Fibroblast of lung (primary cell): ENCODE results near the gene UNC45A. TPM values are rescaled to one million over a fixed set of nuclear protein-coding genes. Genes with fewer than 3 reads are reported as not detected.

Source experiments
- DNase-seq, 2 donors: peaks; one replicate each; pipeline versions ENCODE4 v3.0.0 to v3.0.0-alpha.2; 2010; ENCODE audit warnings: low read depth in 2 of 2
- H2AFZ ChIP-seq: 2 replicates; pipeline ENCODE4 v1.5.1; 2012; ENCODE audit warnings: low read length, control low read depth, inconsistent platforms
- H3K27ac ChIP-seq: 2 replicates; pipeline ENCODE4 v1.5.1; 2011; ENCODE audit warnings: low read length, control low read depth; ENCODE audit not compliant: insufficient read depth
- H3K27me3 ChIP-seq: 2 replicates; pipeline ENCODE4 v1.5.1; 2011; ENCODE audit warnings: mild to moderate bottlenecking, low read length; ENCODE audit not compliant: control insufficient read depth, insufficient read depth
- H3K36me3 ChIP-seq: 2 replicates; pipeline ENCODE4 v1.5.1; 2011; ENCODE audit warnings: low read length; ENCODE audit not compliant: control insufficient read depth, insufficient read depth
- H3K4me1 ChIP-seq: 2 replicates; pipeline ENCODE4 v1.5.1; 2011; ENCODE audit warnings: low read length; ENCODE audit not compliant: control insufficient read depth, insufficient read depth; ENCODE audit errors: extremely low read depth
- H3K4me2 ChIP-seq: 2 replicates; pipeline ENCODE4 v1.5.1; 2011; ENCODE audit warnings: low read length, control low read depth; ENCODE audit not compliant: insufficient read depth; ENCODE audit errors: extremely low read depth
- H3K4me3 ChIP-seq, 4 experiments: fragments of 200-600 bp in 1 of 4; sonication (generic) in 1 of 4; replicated peaks in 1 of 4; 2 replicates each; pipeline ENCODE4 v1.5.1; 2011 to 2016; ENCODE audit warnings: low read length in 4 of 4, low read depth in 3 of 4, mild to moderate bottlenecking in 3 of 4, control low read depth in 2 of 4, inconsistent platforms in 1 of 4, mixed read lengths in 1 of 4; ENCODE audit not compliant: insufficient read depth in 1 of 4; ENCODE audit errors: control extremely low read depth in 1 of 4
- H3K79me2 ChIP-seq: 2 replicates; pipeline ENCODE4 v1.5.1; 2012; ENCODE audit warnings: mild to moderate bottlenecking, low read length, inconsistent platforms; ENCODE audit not compliant: control insufficient read depth, insufficient read depth
- H3K9ac ChIP-seq: 2 replicates; pipeline ENCODE4 v1.5.1; 2011; ENCODE audit warnings: mild to moderate bottlenecking, low read length, control low read depth; ENCODE audit not compliant: insufficient read depth
- H3K9me3 ChIP-seq: 2 replicates; pipeline ENCODE4 v1.5.1; 2012; ENCODE audit warnings: low read depth, low read length; ENCODE audit not compliant: control insufficient read depth, insufficient read depth
- H4K20me1 ChIP-seq: 2 replicates; pipeline ENCODE4 v1.5.1; 2011; ENCODE audit warnings: low read length; ENCODE audit not compliant: control insufficient read depth, insufficient read depth; ENCODE audit errors: extremely low read depth
- CTCF ChIP-seq, 2 donors: IDR thresholded peaks in 1 of 2; conservative IDR thresholded peaks in 1 of 2; 1 replicate in 1 of 2; 2 replicates in 1 of 2; pipeline ENCODE4 v1.5.1; 2011 to 2012; ENCODE audit warnings: low read length in 2 of 2, control low read depth in 1 of 2, inconsistent platforms in 1 of 2, low read depth in 1 of 2, mild to moderate bottlenecking in 1 of 2
- EZH2 ChIP-seq: IDR thresholded peaks from 2 replicates; pipeline ENCODE4 v1.5.1; 2012; ENCODE audit warnings: low read length, control low read depth, mild to moderate bottlenecking; ENCODE audit errors: missing control alignments
- polyA plus RNA-seq, 2 donors: library from polyadenylated mRNA; depleted of rRNA in 1 of 2; stranded (reverse) in 1 of 2; unstranded in 1 of 2; fragments of >200 nt; gene quantifications; 2 replicates each; pipeline ENCODE4 v1.2.1, GENCODE V29; 2011 to 2012; ENCODE audit warnings: missing spikeins in 1 of 2
- total RNA-seq: library from RNA; depleted of rRNA; stranded (reverse); fragments of >200 nt; gene quantifications from 2 replicates; pipeline ENCODE4 v1.2.1, GENCODE V29; 2014

The UNC45A gene
- total and polyA plus RNA-seq, 2 donors (not counting 1 experiment from before 2014, with no cell fraction given) = 41.7 to 104 TPM

- Histone ChIP-seq H4K20me1 (no peaks in the 10 kb centered on the region), H3K4me1 (peaks cover 6% of the 10 kb centered on the region), H3K36me3 (peaks cover 20% of the 10 kb centered on the region), H3K27me3 (no peaks in the 10 kb centered on the region), H3K27ac (peak overlapping the region; percentile 9), H3K9ac (peak overlapping the region; percentile 68), H3K79me2 (peaks cover 3% of the 10 kb centered on the region), H3K4me2 (peak overlapping the region; percentile 88), H3K4me3 (peak overlapping the region; percentile 50 to 68 (median 56)), H3K9me3 (no peaks in the 10 kb centered on the region), H2AFZ (peak overlapping the region; percentile 62)
- peak; percentile 69 to 71 for DNase-seq
- TF ChIP-seq EZH2 (no peak), CTCF (conservative IDR thresholded peaks at IDR 0.05 in 1 of 2, IDR thresholded peaks at IDR 0.05 in 1 of 2; ENCODE audit: low read depth in 1 of 2, low read length in 2 of 2) (peak; percentile 53 to 95)
Measured at GRCh38 chr15:90956274-90957030, 21.4 kb downstream of the UNC45A start.

- no peaks in the 10 kb centered on the region for H3K27me3 ChIP-seq
- TF ChIP-seq EZH2 = no peak
- TF ChIP-seq CTCF (conservative IDR thresholded peaks at IDR 0.05 in 1 of 2, IDR thresholded peaks at IDR 0.05 in 1 of 2; ENCODE audit: low read depth in 1 of 2, low read length in 2 of 2) = no peak
Measured at GRCh38 chr15:90957031-90957790, 22.1 kb downstream of the UNC45A start.

GRCh38 chr15:90957791-90958190, 22.7 kb downstream of the UNC45A start:
- Histone ChIP-seq H3K4me3 (peak overlapping the region; percentile 25 to 68 (median 56)), H3K9me3 (no peaks in the 10 kb centered on the region), H3K79me2 (peaks cover 3% of the 10 kb centered on the region), H3K9ac (no peak overlapping the region), H3K4me2 (peak overlapping the region; percentile 88), H3K27me3 (no peaks in the 10 kb centered on the region), H3K36me3 (peaks cover 22% of the 10 kb centered on the region), H3K4me1 (peaks cover 6% of the 10 kb centered on the region), H3K27ac (peak overlapping the region; percentile 29), H2AFZ (peak overlapping the region; percentile 57), H4K20me1 (no peaks in the 10 kb centered on the region)
- TF ChIP-seq CTCF (conservative IDR thresholded peaks at IDR 0.05 in 1 of 2, IDR thresholded peaks at IDR 0.05 in 1 of 2; ENCODE audit: low read depth in 1 of 2, low read length in 2 of 2) (no peak), EZH2 (no peak)
- DNase-seq = no peak

More at GRCh38 chr15:90957031-90957790, 22.1 kb downstream of the UNC45A start:
- Histone ChIP-seq H3K9ac (peak overlapping the region; percentile 68), H4K20me1 (no peaks in the 10 kb centered on the region), H3K79me2 (peaks cover 3% of the 10 kb centered on the region), H3K36me3 (peaks cover 20% of the 10 kb centered on the region), H2AFZ (peak overlapping the region; percentile 62), H3K27ac (peak overlapping the region; percentile 57), H3K4me1 (peaks cover 6% of the 10 kb centered on the region), H3K4me2 (peak overlapping the region; percentile 88), H3K4me3 (peak overlapping the region; percentile 50 to 68 (median 56)), H3K9me3 (no peaks in the 10 kb centered on the region)
- peak; percentile 31 to 49 for DNase-seq
